CD1c-positive myeloid dendritic cell (primary cell): Measurements from ENCODE around the gene ALDH1L1.

Experiments
- DNase-seq: peaks from one replicate; pipeline ENCODE4 v3.0.0-alpha.2; 2016; ENCODE audit errors: extremely low spot score

The ALDH1L1 gene

DNA sequence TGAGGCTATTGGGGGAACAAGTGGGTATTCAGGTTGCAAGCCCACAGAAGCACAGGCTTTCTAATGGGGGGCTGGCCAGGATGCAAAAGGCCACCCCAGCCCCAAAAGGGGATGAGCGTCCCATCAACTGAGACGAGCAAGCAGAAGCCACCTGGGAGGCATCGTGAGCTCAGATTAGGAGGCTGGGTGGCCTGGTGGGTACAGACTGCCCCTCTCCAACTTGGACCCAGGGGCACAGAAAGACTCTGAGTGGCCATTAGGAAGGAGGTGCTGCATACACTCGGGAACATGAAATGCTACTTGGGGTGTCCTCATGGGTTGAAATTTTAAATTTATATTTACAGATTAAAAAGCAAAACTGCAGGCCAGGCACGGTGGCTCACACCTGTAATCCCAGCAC lies 125.5 kb downstream of the ALDH1L1 start:
- no peak for DNase-seq

DNA sequence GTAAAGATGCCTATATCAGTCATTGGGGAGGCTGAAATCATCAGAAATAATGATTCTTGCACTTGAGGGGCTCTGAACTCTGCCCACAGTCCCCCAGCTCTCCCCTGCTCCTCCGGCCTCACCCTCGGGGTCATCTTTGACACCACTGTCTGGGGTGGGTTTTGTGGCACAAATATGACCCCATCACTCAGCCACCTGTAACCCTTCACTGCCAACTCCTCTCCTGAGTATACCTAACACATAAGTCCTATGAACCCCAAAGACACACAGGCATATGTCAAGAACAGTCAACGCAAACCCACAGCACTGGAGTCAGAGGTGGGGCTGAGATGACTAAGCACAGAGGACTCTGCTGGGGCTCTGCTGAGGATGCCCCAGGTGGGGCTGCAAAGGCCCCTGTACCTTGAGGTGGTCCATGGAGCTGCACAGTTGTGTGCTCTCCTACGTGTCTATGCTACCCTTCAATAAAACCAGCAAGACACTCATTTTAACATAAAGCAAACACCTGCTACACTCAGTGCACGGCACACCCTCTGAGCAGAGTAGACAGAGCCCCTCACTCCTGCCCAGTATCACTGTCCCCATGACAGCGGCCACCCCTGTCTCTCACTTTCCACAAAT lies 126.3 kb downstream of the ALDH1L1 start:
- no peak for DNase-seq
